ENCODE results near the gene ARMH3. TPM values are rescaled to one million over a fixed set of nuclear protein-coding genes. Genes with fewer than 3 reads are reported as not detected.

The ARMH3 gene
- total RNA-seq, 1 donor from 2014 or later: 28.8 TPM

DNA sequence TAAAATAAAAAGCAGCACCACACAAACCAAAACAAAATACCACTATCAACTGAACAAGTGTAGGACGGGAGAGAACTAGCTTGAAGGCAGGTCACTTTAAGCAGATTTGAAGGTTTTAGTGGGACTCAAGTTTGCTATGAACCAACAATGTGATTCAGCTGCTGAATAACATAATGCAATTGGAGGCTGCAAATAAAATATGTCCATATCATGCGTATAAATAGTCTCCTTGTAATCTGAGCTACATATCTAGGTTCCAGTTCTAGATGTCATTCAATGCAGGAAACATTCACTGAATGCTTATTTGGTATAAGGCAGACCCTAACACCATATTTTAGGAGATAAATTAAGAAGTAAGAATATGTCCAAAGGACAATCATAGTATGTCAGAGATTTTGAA lies 130.9 kb downstream of the ARMH3 start:
- Mint-ChIP-seq H3K9me3 (ENCODE audit: unreplicated experiment) (no peaks in the 10 kb centered on the region), H3K27ac (ENCODE audit: unreplicated experiment) (no peak overlapping the region), H3K27me3 (ENCODE audit: unreplicated experiment) (no peaks in the 10 kb centered on the region), H3K4me3 (ENCODE audit: unreplicated experiment) (no peak overlapping the region), H3K36me3 (ENCODE audit: unreplicated experiment) (peaks cover 12% of the 10 kb centered on the region), H3K4me1 (ENCODE audit: unreplicated experiment) (no peaks in the 10 kb centered on the region)
- TF ChIP-seq CTCF (IDR thresholded peaks at IDR 0.05): no peak
- DNase-seq (ENCODE audit: extremely low spot score, unreplicated experiment): no peak

DNA sequence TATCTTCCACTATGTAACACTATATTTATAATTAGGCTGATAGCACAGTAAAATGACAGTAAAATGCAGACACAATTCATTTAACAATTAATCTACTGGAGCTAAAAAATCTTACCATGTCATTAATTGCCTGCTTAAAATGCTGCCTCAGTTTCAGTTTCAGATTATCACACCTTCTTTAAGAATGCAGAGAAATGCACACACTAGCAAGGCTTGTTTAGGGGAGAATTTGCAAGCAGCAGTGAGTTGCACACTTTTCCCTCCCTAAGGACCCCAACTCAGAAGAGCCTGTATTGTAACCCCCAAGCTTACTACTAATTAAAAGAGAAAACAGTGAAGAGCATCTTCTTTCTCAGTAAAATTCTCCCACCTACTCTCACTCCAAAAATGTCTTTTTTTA lies 132.7 kb downstream of the ARMH3 start:
- no peaks in the 10 kb centered on the region for H3K9me3 Mint-ChIP-seq (ENCODE audit: unreplicated experiment)
- H3K4me3 Mint-ChIP-seq (ENCODE audit: unreplicated experiment): no peak overlapping the region
- no peak for DNase-seq (ENCODE audit: extremely low spot score, unreplicated experiment)
- no peak for TF ChIP-seq CTCF (IDR thresholded peaks at IDR 0.05)
- H3K27ac Mint-ChIP-seq (ENCODE audit: unreplicated experiment): no peak overlapping the region
- no peaks in the 10 kb centered on the region for H3K27me3 Mint-ChIP-seq (ENCODE audit: unreplicated experiment)
- H3K36me3 Mint-ChIP-seq (ENCODE audit: unreplicated experiment): peaks cover 12% of the 10 kb centered on the region
- H3K4me1 Mint-ChIP-seq (ENCODE audit: unreplicated experiment): no peaks in the 10 kb centered on the region

DNA sequence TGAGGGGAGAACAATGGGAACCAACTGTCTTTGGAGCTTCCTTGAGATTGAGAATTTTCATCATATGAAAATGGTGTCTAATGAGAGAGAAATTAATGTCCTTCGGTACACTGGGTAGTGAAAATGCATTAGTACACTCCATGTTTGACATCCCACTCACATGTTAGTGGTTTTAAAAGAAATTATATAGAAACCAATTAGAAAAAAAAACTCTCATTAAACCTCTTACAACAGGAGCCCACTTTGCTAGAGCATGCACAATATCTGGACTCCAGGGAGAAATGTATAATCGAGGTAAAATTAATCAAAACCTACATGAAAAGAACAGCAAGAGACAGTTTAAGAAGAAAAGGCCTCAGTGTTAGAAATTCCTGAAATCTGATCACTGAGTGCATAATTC lies 133.1 kb downstream of the ARMH3 start:
- Mint-ChIP-seq H3K4me1 (ENCODE audit: unreplicated experiment) (no peaks in the 10 kb centered on the region), H3K27me3 (ENCODE audit: unreplicated experiment) (no peaks in the 10 kb centered on the region), H3K9me3 (ENCODE audit: unreplicated experiment) (no peaks in the 10 kb centered on the region), H3K36me3 (ENCODE audit: unreplicated experiment) (peaks cover 9% of the 10 kb centered on the region), H3K4me3 (ENCODE audit: unreplicated experiment) (no peak overlapping the region), H3K27ac (ENCODE audit: unreplicated experiment) (no peak overlapping the region)
- no peak for DNase-seq (ENCODE audit: extremely low spot score, unreplicated experiment)
- TF ChIP-seq CTCF (IDR thresholded peaks at IDR 0.05): no peak

DNA sequence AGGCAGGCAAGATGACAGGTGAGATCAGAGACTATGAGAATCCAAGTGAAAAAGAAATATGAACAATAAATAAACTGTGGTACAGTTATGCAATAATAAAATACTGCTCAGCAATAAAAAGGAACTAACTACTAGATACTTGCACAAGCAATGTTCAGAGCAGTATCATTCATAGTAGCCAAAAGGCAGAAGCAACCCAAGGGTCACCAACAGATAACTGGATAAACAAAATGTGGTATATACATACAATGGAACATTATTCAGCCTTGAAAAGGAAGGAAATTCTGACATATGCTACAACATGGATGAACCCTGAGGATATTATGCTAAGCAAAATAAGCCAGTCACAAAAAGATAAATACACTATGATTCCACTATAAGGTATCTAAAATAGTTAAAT lies 135.4 kb downstream of the ARMH3 start:
- H3K9me3 Mint-ChIP-seq (ENCODE audit: unreplicated experiment): no peaks in the 10 kb centered on the region
- no peak overlapping the region for H3K4me3 Mint-ChIP-seq (ENCODE audit: unreplicated experiment)
- H3K4me1 Mint-ChIP-seq (ENCODE audit: unreplicated experiment): no peaks in the 10 kb centered on the region
- no peaks in the 10 kb centered on the region for H3K27me3 Mint-ChIP-seq (ENCODE audit: unreplicated experiment)
- no peak overlapping the region for H3K27ac Mint-ChIP-seq (ENCODE audit: unreplicated experiment)
- H3K36me3 Mint-ChIP-seq (ENCODE audit: unreplicated experiment): peaks cover 9% of the 10 kb centered on the region
- DNase-seq (ENCODE audit: extremely low spot score, unreplicated experiment): no peak
- no peak for TF ChIP-seq CTCF (IDR thresholded peaks at IDR 0.05)

GRCh38 chr10:101919026-101919770 lies 136.8 kb downstream of the ARMH3 start:
- DNase-seq (ENCODE audit: extremely low spot score, unreplicated experiment): no peak
- Mint-ChIP-seq H3K27me3 (ENCODE audit: unreplicated experiment) (no peaks in the 10 kb centered on the region), H3K9me3 (ENCODE audit: unreplicated experiment) (no peaks in the 10 kb centered on the region), H3K27ac (ENCODE audit: unreplicated experiment) (no peak overlapping the region), H3K4me3 (ENCODE audit: unreplicated experiment) (no peak overlapping the region), H3K4me1 (ENCODE audit: unreplicated experiment) (no peaks in the 10 kb centered on the region), H3K36me3 (ENCODE audit: unreplicated experiment) (peaks cover 9% of the 10 kb centered on the region)
- TF ChIP-seq CTCF (IDR thresholded peaks at IDR 0.05): no peak
